Measurements from ENCODE around the gene PLPP1. TPM values are rescaled to one million over a fixed set of nuclear protein-coding genes. Genes with fewer than 3 reads are reported as not detected.

PLPP1 gene
- polyA plus RNA-seq, 3 donors, result 0.87 to 1.5 (median 0.98) TPM

DNA sequence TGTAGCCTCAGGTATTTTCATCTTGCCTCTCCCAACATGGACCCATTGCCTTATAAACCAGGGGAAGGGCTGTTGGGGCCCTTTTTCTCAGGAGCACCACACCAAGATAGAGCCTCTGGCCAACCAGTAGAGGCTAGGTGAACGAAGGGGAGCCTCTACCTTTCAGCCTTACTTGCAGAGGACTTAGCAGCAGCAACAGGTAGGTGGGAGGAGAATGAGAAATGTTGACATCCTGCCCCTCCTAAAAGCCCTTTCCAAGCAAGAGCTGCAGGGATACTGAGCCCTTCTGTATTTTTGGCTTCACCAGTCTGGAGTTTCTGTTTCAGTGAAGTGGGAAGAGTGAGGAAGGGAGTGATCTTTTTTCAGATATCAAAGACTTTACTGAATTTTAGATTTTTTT is 149.5 kb downstream of the PLPP1 start:
- Histone ChIP-seq H3K4me1 (ENCODE audit: control insufficient read depth in 1 of 2, insufficient read depth in 2 of 2, low read length in 2 of 2) (no peaks in the 10 kb centered on the region), H3K27me3 (ENCODE audit: control insufficient read depth in 2 of 2, insufficient read depth in 2 of 2, low read length in 2 of 2) (no peaks in the 10 kb centered on the region), H3K9me3 (replicated peaks in 1 of 2; ENCODE audit: control insufficient read depth in 1 of 2, insufficient read depth in 1 of 2, low read length in 2 of 2) (peaks cover 7 to 11% of the 10 kb centered on the region in 2 donors), H3K4me2 (replicated peaks; ENCODE audit: extremely low read depth, low read length, poor library complexity, severe bottlenecking) (no peak overlapping the region), H3K79me2 (ENCODE audit: insufficient read depth, low read length) (no peaks in the 10 kb centered on the region), H4K20me1 (ENCODE audit: insufficient read depth, low read length) (peaks cover 2% of the 10 kb centered on the region), H3K36me3 (replicated peaks in 1 of 2; ENCODE audit: control insufficient read depth in 1 of 2, insufficient read depth in 2 of 2, low read length in 2 of 2) (peaks cover 75 to 93% of the 10 kb centered on the region in 2 donors), H2AFZ (ENCODE audit: insufficient read depth, low read depth, low read length, poor library complexity, severe bottlenecking) (no peak overlapping the region), H3K27ac (ENCODE audit: low read depth in 1 of 2, low read length in 2 of 2) (no peak overlapping the region), H3K9ac (ENCODE audit: insufficient read depth, low read length, poor library complexity, severe bottlenecking) (no peak overlapping the region), H3K4me3 (replicated peaks in 1 of 3; ENCODE audit: low read depth in 2 of 3, low read length in 3 of 3) (no peak overlapping the region)
- no peak for TF ChIP-seq CTCF (IDR thresholded peaks at IDR 0.05)
- intact Hi-C loops (cut with micrococcal nuclease), result no loop called here
- Mint-ChIP-seq H3K4me3 (no peak overlapping the region), H3K27me3 (ENCODE audit: low read depth in 3 of 3) (peaks cover 0 to 4% (median 0%) of the 10 kb centered on the region in 3 donors), H3K4me1 (no peaks in the 10 kb centered on the region), H3K9me3 (peaks cover 7 to 16% (median 9%) of the 10 kb centered on the region in 7 donors), H3K27ac (no peak overlapping the region), H3K36me3 (peaks cover 75 to 76% of the 10 kb centered on the region in 2 donors)
- DNase-seq, result no peak
- WGBS (ENCODE audit: insufficient coverage), result no CpG with 5 or more reads among the region's 1 CpG

GRCh38 chr5:55384072-55384471 is 150.7 kb downstream of the PLPP1 start:
- Mint-ChIP-seq H3K4me3 (no peak overlapping the region), H3K27me3 (ENCODE audit: low read depth in 3 of 3) (peaks cover 0 to 4% (median 0%) of the 10 kb centered on the region in 3 donors), H3K9me3 (peaks cover 7 to 16% (median 9%) of the 10 kb centered on the region in 7 donors), H3K27ac (peak overlapping the region in 1 of 7 donors; percentile 39), H3K4me1 (no peaks in the 10 kb centered on the region), H3K36me3 (peaks cover 76 to 78% of the 10 kb centered on the region in 2 donors)
- no CpG with 5 or more reads among the region's 2 CpGs for WGBS (ENCODE audit: insufficient coverage)
- no peak overlapping the region for H3K9ac ChIP-seq (ENCODE audit: insufficient read depth, low read length, poor library complexity, severe bottlenecking)
- H3K27me3 ChIP-seq (ENCODE audit: control insufficient read depth in 2 of 2, insufficient read depth in 2 of 2, low read length in 2 of 2), result no peaks in the 10 kb centered on the region
- no peak overlapping the region for H2AFZ ChIP-seq (ENCODE audit: insufficient read depth, low read depth, low read length, poor library complexity, severe bottlenecking)
- H3K4me2 ChIP-seq (replicated peaks; ENCODE audit: extremely low read depth, low read length, poor library complexity, severe bottlenecking), result no peak overlapping the region
- H4K20me1 ChIP-seq (ENCODE audit: insufficient read depth, low read length), result peaks cover 2% of the 10 kb centered on the region
- H3K36me3 ChIP-seq (replicated peaks in 1 of 2; ENCODE audit: control insufficient read depth in 1 of 2, insufficient read depth in 2 of 2, low read length in 2 of 2), result peaks cover 72 to 93% of the 10 kb centered on the region in 2 donors
- TF ChIP-seq CTCF (IDR thresholded peaks at IDR 0.05), result no peak
- no peaks in the 10 kb centered on the region for H3K4me1 ChIP-seq (ENCODE audit: control insufficient read depth in 1 of 2, insufficient read depth in 2 of 2, low read length in 2 of 2)
- DNase-seq, result no peak
- no peak overlapping the region for H3K27ac ChIP-seq (ENCODE audit: low read depth in 1 of 2, low read length in 2 of 2)
- H3K9me3 ChIP-seq (replicated peaks in 1 of 2; ENCODE audit: control insufficient read depth in 1 of 2, insufficient read depth in 1 of 2, low read length in 2 of 2), result peaks cover 7 to 11% of the 10 kb centered on the region in 2 donors
- no peaks in the 10 kb centered on the region for H3K79me2 ChIP-seq (ENCODE audit: insufficient read depth, low read length)
- H3K4me3 ChIP-seq (replicated peaks in 1 of 3; ENCODE audit: low read depth in 2 of 3, low read length in 3 of 3), result no peak overlapping the region
- intact Hi-C loops (cut with micrococcal nuclease), result no loop called here
